GM10248 (cell line): ENCODE results near the gene ZCCHC10.
A peak's percentile ranks its signal among the peaks of the same experiment; 100 is the strongest.
"Not testable (repeated sequence)": the region's sequence is repeated elsewhere in the genome, so short reads cannot be mapped to it uniquely, and the experiment has no call there.

ENCODE experiments used
- CTCF ChIA-PET: fragments of 300-600 bp; sonication (Branson Sonifier 250); formaldehyde crosslinking; extraction: SDS; loops from one replicate; lab custom pipeline; 2021; ENCODE audit warnings: antibody characterized with exemption; lab: Yijun Ruan, JAX
- POLR2A ChIA-PET: fragments of 350-650 bp; sonication (Branson Sonifier 250); formaldehyde crosslinking; extraction: SDS; loops from one replicate; lab custom pipeline; 2020; ENCODE audit warnings: antibody characterized with exemption; lab: Yijun Ruan, JAX
- DNase-seq: peaks from one replicate; pipeline ENCODE4 v3.0.0; 2012; ENCODE audit errors: extremely low spot score
- CTCF ChIP-seq: IDR thresholded peaks from 2 replicates; pipeline ENCODE4 v1.5.1; 2012; ENCODE audit warnings: mild to moderate bottlenecking, low read depth; ENCODE audit errors: extremely low read depth, missing control alignments, control extremely low read depth

ZCCHC10 gene

GRCh38 chr5:132963171-132964104 lies 62.9 kb downstream of the ZCCHC10 start, which contains the start of gene AFF4:
Gene AFF4 (minus strand): TSS chr5:132963634. CDS start chr5:132937189, 26,445 bp downstream.
- DNase-seq = peak; percentile 97
- CTCF ChIA-PET = interaction anchor here (1.2 to 1.3 kb wide), 3 partner anchors 9 to 436 kb away, joined by 3 to 5 read pairs (median 5); no protein-coding TSS in a partner anchor
- TF ChIP-seq CTCF = no peak
- POLR2A ChIA-PET = interaction anchor here (0.8 to 1.9 kb wide), 5 partner anchors 8 to 88 kb away, joined by 3 to 14 read pairs (median 4); partner anchors contain the start of gene HSPA4

- no peak for TF ChIP-seq CTCF
- ChIA-PET POLR2A (interaction anchor here (0.6 to 1.9 kb wide), 6 partner anchors 12 to 89 kb away, joined by 3 to 14 read pairs (median 4); partner anchors contain the start of gene HSPA4), CTCF (interaction anchor here (1.1 to 1.3 kb wide), 2 partner anchors 19 to 70 kb away, joined by 4 read pairs; no protein-coding TSS in a partner anchor)
- peak; percentile 38 for DNase-seq
These were observed 63.8 kb downstream of the ZCCHC10 start for GRCh38 chr5:132962429-132963021.

- no peak for DNase-seq
- POLR2A ChIA-PET = interaction anchor here (0.6 to 1.9 kb wide), 4 partner anchors 12 to 90 kb away, joined by 3 to 14 read pairs (median 4); partner anchors contain the start of gene HSPA4
- CTCF ChIA-PET = interaction anchor here (1.1 to 1.3 kb wide), 2 partner anchors 19 to 71 kb away, joined by 4 read pairs; no protein-coding TSS in a partner anchor
- no peak for TF ChIP-seq CTCF
These were observed 64.5 kb downstream of the ZCCHC10 start for GRCh38 chr5:132961887-132962286.

- not testable (repeated sequence) for DNase-seq
- CTCF ChIA-PET = interaction anchor here (1.1 kb wide), 1 partner anchor 18 kb away, joined by 4 read pairs; no protein-coding TSS in a partner anchor
These were observed 65.1 kb downstream of the ZCCHC10 start for GRCh38 chr5:132961123-132961815.

GRCh38 chr5:132956166-132956799 lies 70.1 kb downstream of the ZCCHC10 start:
- DNase-seq, CTCF ChIA-PET, POLR2A ChIA-PET: not testable (repeated sequence)

More at GRCh38 chr5:132961123-132961815, 65.1 kb downstream of the ZCCHC10 start:
- POLR2A ChIA-PET = interaction anchor here (0.6 kb wide), 1 partner anchor 620 kb away, joined by 4 read pairs; no protein-coding TSS in a partner anchor

- no peak for DNase-seq
- ChIA-PET CTCF (interaction anchor here (1.6 kb wide), 1 partner anchor 11 kb away, joined by 5 read pairs; no protein-coding TSS in a partner anchor), POLR2A (no interaction called here)
- no peak for TF ChIP-seq CTCF
These were observed 72.6 kb downstream of the ZCCHC10 start for GRCh38 chr5:132953710-132954109.

GRCh38 chr5:132952829-132953228 lies 73.5 kb downstream of the ZCCHC10 start:
- ChIA-PET POLR2A (no interaction called here), CTCF (interaction anchor here (1.4 kb wide), 1 partner anchor 45 kb away, joined by 3 read pairs; no protein-coding TSS in a partner anchor)
- TF ChIP-seq CTCF = no peak
- no peak for DNase-seq
